ENCODE data around the gene DHRSX. TPM values are rescaled to one million over a fixed set of nuclear protein-coding genes. Genes with fewer than 3 reads are reported as not detected.

The DHRSX gene
- total and polyA plus RNA-seq, 10 of the 15 experiments (the other 5 are each of a cell fraction or from before 2014, with no cell fraction given) = 1.7 to 39.5 (median 16.5) TPM

- Histone ChIP-seq H3K4me3 (no peak overlapping the region), H3K27ac (ENCODE audit: control insufficient read depth, insufficient read depth) (no peak overlapping the region), H3K27me3 (replicated peaks in 1 of 2; ENCODE audit: control insufficient read depth in 2 of 2, insufficient read depth in 2 of 2, low read length in 1 of 2) (no peaks in the 10 kb centered on the region), H4K20me1 (ENCODE audit: control insufficient read depth, insufficient read depth) (no peaks in the 10 kb centered on the region), H3K9ac (ENCODE audit: control insufficient read depth, insufficient read depth, low read length) (no peak overlapping the region), H3K4me2 (ENCODE audit: control insufficient read depth, insufficient read depth) (no peak overlapping the region), H3K79me2 (ENCODE audit: control insufficient read depth, insufficient read depth, low read length) (no peaks in the 10 kb centered on the region), H2AFZ (ENCODE audit: control insufficient read depth, low read depth, low read length) (no peak overlapping the region), H3K9me3 (replicated peaks; ENCODE audit: control insufficient read depth, insufficient read depth, low read length) (no peaks in the 10 kb centered on the region; the same call in 1 of the 3 replicates), H3K4me1 (ENCODE audit: control insufficient read depth, insufficient read depth, low read length) (no peaks in the 10 kb centered on the region), H3K36me3 (ENCODE audit: control insufficient read depth in 2 of 2, insufficient read depth in 2 of 2, low read length in 1 of 2) (no peaks in the 10 kb centered on the region; a peak in 1 of 4 replicates)
- FAIRE-seq (no peak), ATAC-seq (no peak), DNase-seq (ENCODE audit: low read depth, low spot score) (no peak)
- 82% methylated on average over 7 of the region's 7 CpGs for WGBS (ENCODE audit: insufficient coverage, insufficient replicate concordance, low lambda C conversion rate, missing lambda C conversion rate)
- TF ChIP-seq WRNIP1 (IDR thresholded peaks at IDR 0.05; ENCODE audit: borderline replicate concordance, low read depth, low read length) = no peak
- no peak for TF ChIP-seq JUNB (IDR thresholded peaks at IDR 0.05)
- TF ChIP-seq, protein P1, sequence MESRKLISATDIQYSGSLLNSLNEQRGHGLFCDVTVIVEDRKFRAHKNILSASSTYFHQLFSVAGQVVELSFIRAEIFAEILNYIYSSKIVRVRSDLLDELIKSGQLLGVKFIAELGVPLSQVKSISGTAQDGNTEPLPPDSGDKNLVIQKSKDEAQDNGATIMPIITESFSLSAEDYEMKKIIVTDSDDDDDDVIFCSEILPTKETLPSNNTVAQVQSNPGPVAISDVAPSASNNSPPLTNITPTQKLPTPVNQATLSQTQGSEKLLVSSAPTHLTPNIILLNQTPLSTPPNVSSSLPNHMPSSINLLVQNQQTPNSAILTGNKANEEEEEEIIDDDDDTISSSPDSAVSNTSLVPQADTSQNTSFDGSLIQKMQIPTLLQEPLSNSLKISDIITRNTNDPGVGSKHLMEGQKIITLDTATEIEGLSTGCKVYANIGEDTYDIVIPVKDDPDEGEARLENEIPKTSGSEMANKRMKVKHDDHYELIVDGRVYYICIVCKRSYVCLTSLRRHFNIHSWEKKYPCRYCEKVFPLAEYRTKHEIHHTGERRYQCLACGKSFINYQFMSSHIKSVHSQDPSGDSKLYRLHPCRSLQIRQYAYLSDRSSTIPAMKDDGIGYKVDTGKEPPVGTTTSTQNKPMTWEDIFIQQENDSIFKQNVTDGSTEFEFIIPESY (IDR thresholded peaks at IDR 0.05) = no peak
- TF ChIP-seq SUZ12 (IDR thresholded peaks at IDR 0.05; ENCODE audit: unreplicated experiment) = no peak
- no peak for TF ChIP-seq CREM (IDR thresholded peaks at IDR 0.05; ENCODE audit: low read depth)
- TF ChIP-seq, protein P2, sequence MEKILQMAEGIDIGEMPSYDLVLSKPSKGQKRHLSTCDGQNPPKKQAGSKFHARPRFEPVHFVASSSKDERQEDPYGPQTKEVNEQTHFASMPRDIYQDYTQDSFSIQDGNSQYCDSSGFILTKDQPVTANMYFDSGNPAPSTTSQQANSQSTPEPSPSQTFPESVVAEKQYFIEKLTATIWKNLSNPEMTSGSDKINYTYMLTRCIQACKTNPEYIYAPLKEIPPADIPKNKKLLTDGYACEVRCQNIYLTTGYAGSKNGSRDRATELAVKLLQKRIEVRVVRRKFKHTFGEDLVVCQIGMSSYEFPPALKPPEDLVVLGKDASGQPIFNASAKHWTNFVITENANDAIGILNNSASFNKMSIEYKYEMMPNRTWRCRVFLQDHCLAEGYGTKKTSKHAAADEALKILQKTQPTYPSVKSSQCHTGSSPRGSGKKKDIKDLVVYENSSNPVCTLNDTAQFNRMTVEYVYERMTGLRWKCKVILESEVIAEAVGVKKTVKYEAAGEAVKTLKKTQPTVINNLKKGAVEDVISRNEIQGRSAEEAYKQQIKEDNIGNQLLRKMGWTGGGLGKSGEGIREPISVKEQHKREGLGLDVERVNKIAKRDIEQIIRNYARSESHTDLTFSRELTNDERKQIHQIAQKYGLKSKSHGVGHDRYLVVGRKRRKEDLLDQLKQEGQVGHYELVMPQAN (conservative IDR thresholded peaks at IDR 0.05) = no peak
- TF ChIP-seq PAX8 (IDR thresholded peaks at IDR 0.05) = no peak
- TF ChIP-seq KLF5 (IDR thresholded peaks at IDR 0.05; ENCODE audit: partially characterized antibody) = no peak
- no peak for TF ChIP-seq ASH2L (IDR thresholded peaks at IDR 0.05; ENCODE audit: borderline replicate concordance, low read depth)
- no peak for TF ChIP-seq STAT3 (IDR thresholded peaks at IDR 0.05; ENCODE audit: low read depth, low read length)
- TF ChIP-seq ZNF217 (IDR thresholded peaks at IDR 0.05) = no peak
- no peak for TF ChIP-seq MYB (IDR thresholded peaks at IDR 0.05; ENCODE audit: borderline replicate concordance, low read depth, low read length)
- TF ChIP-seq, protein P3, sequence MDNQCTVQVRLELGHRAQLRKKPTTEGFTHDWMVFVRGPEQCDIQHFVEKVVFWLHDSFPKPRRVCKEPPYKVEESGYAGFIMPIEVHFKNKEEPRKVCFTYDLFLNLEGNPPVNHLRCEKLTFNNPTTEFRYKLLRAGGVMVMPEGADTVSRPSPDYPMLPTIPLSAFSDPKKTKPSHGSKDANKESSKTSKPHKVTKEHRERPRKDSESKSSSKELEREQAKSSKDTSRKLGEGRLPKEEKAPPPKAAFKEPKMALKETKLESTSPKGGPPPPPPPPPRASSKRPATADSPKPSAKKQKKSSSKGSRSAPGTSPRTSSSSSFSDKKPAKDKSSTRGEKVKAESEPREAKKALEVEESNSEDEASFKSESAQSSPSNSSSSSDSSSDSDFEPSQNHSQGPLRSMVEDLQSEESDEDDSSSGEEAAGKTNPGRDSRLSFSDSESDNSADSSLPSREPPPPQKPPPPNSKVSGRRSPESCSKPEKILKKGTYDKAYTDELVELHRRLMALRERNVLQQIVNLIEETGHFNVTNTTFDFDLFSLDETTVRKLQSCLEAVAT (IDR thresholded peaks at IDR 0.05) = no peak
- intact Hi-C loops (cut with micrococcal nuclease; ENCODE audit: unreplicated experiment) = no loop called here
- ChIA-PET RAD21 (ENCODE audit: unreplicated experiment) (no interaction called here), CTCF (no interaction called here), SMC1A (ENCODE audit: uncharacterized antibody, unreplicated experiment) (no interaction called here), POLR2A (no interaction called here)
- in situ Hi-C loops (cut with MboI) = no loop called here
- no TSS peak for BruUV-seq (replicated peaks)
Observed at GRCh38 chrX:2346158-2346557, 154.6 kb downstream of the DHRSX start.
